Mucosa of rectum (tissue), 2 donors: Measurements from ENCODE around the gene ASCC3.

Experiments used
- H3K27ac ChIP-seq, 2 donors: one replicate each; pipeline ENCODE4 v1.7.0; 2013; ENCODE audit warnings: inconsistent platforms in 2 of 2, low read depth in 2 of 2, low read length in 2 of 2
- H3K27me3 ChIP-seq, 2 donors: one replicate each; pipeline ENCODE4 v1.7.0; 2013; ENCODE audit warnings: low read length in 2 of 2; ENCODE audit not compliant: control insufficient read depth in 2 of 2, insufficient read depth in 2 of 2
- H3K36me3 ChIP-seq, 2 donors: one replicate each; pipeline ENCODE4 v1.7.0; 2013; ENCODE audit warnings: low read length in 2 of 2; ENCODE audit not compliant: control insufficient read depth in 2 of 2, insufficient read depth in 2 of 2
- H3K4me1 ChIP-seq, 2 donors: one replicate each; pipeline ENCODE4 v1.7.0; 2013; ENCODE audit warnings: low read length in 2 of 2, mild to moderate bottlenecking in 1 of 2; ENCODE audit not compliant: control insufficient read depth in 2 of 2, insufficient read depth in 2 of 2
- H3K4me3 ChIP-seq, 2 donors: one replicate each; pipeline ENCODE4 v1.7.0; 2013; ENCODE audit warnings: low read length in 2 of 2
- H3K9ac ChIP-seq, 2 donors: one replicate each; pipeline ENCODE4 v1.7.0; 2013; ENCODE audit warnings: low read length in 2 of 2, low read depth in 1 of 2, mild to moderate bottlenecking in 1 of 2
- H3K9me3 ChIP-seq, 2 donors: one replicate each; pipeline ENCODE4 v1.7.0; 2013; ENCODE audit warnings: low read length in 2 of 2; ENCODE audit not compliant: control insufficient read depth in 2 of 2
- donor health status: healthy.
- donor health status: Normal muscosa, but diverticular disease.

ASCC3 gene

DNA sequence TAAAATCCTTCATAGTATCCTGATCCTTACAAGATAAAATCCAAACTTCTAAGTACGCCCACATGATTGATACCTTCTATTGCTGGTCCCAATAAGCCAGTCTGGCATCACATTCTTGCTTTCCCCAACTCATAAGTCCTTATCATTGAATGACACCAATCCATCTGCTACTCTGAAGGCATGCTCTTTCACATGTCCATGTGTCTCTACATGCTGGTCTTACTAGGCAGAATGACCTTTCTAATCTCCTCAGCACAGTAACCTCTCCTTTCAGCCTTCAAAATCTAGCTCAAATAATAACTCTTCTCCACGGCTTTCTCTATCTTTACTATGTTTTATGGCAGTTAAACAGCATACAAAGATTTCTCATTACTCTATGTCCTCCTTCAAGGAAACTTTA is 71.1 kb downstream of the ASCC3 start:
- Histone ChIP-seq H3K4me1 (no peaks in the 10 kb centered on the region), H3K4me3 (no peak overlapping the region), H3K9me3 (no peaks in the 10 kb centered on the region), H3K36me3 (no peaks in the 10 kb centered on the region), H3K27me3 (no peaks in the 10 kb centered on the region), H3K9ac (no peak overlapping the region), H3K27ac (no peak overlapping the region)

DNA sequence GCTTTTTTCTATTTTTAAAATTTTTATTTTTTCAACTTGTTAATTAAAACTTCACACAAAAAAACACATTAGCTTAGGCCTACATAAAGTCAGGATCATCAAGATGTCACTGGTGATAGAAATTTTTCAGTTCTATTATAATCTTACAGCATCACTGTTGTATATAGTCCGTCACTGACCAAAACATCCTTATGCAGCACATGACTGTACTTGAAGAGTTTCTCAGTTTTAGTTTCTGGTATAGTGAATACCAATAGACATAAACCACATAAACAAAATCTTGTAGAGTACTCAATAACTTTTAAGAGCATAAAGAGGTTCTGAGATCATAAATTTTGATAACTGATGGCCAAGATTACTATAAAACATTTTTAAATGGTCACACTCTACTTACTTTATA is 71.8 kb downstream of the ASCC3 start:
- Histone ChIP-seq H3K9me3 (no peaks in the 10 kb centered on the region), H3K4me1 (no peaks in the 10 kb centered on the region), H3K4me3 (no peak overlapping the region), H3K36me3 (peaks cover 0 to 5% of the 10 kb centered on the region in 2 donors), H3K27ac (no peak overlapping the region), H3K9ac (no peak overlapping the region), H3K27me3 (no peaks in the 10 kb centered on the region)

DNA sequence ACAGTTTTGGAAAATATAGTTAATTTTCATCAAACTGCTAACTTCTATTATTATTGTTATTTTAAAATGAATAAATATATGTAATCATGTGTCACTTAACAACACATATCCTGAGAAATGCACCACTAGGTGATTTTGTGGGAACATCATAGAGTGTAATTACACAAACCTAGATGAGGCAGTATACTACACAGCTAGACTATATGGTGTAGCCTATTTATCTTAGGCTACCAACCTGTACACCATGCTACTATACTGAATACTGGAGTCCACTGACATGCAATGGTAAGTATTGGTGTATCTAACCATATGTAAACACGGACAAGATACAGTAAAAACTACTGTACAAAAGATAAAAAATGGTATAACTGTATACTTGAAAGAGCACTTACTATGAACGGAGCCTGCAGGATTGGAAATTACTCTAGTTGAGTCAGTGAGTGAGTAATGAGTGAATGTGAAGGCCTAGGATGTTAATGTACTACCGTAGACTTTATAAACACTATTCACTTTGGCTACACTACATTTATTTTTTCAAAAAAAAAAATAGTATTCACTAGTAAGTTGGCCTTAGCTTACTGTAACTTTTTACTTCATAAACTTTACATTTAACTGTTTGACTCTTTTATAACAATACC is 72.4 kb downstream of the ASCC3 start:
- H3K27ac ChIP-seq = no peak overlapping the region
- H3K9ac ChIP-seq = no peak overlapping the region
- no peak overlapping the region for H3K4me3 ChIP-seq
- H3K36me3 ChIP-seq = peaks cover 0 to 6% of the 10 kb centered on the region in 2 donors
- no peaks in the 10 kb centered on the region for H3K27me3 ChIP-seq
- H3K4me1 ChIP-seq = no peaks in the 10 kb centered on the region
- H3K9me3 ChIP-seq = no peaks in the 10 kb centered on the region

DNA sequence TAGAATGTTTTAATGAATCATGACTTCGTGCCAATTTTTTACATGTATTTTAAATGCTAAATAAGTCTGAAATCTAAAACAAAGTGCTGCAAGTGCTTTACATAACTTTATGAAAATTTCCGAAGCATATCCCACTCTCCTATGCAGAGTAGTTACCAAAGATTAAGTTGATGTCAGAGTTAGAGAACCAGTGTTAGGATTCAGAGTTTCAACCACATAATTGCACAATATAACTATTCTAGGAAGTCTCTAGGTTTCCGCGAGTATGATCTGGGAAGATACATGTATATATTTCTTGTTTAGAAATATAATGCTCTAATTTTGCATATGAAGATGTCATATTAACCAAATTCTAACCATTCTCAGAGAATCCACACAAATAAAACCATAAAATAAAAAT is 74.8 kb downstream of the ASCC3 start:
- Histone ChIP-seq H3K9ac (no peak overlapping the region), H3K4me3 (no peak overlapping the region), H3K9me3 (no peaks in the 10 kb centered on the region), H3K27me3 (no peaks in the 10 kb centered on the region), H3K36me3 (peaks cover 0 to 6% of the 10 kb centered on the region in 2 donors), H3K4me1 (no peaks in the 10 kb centered on the region), H3K27ac (no peak overlapping the region)

DNA sequence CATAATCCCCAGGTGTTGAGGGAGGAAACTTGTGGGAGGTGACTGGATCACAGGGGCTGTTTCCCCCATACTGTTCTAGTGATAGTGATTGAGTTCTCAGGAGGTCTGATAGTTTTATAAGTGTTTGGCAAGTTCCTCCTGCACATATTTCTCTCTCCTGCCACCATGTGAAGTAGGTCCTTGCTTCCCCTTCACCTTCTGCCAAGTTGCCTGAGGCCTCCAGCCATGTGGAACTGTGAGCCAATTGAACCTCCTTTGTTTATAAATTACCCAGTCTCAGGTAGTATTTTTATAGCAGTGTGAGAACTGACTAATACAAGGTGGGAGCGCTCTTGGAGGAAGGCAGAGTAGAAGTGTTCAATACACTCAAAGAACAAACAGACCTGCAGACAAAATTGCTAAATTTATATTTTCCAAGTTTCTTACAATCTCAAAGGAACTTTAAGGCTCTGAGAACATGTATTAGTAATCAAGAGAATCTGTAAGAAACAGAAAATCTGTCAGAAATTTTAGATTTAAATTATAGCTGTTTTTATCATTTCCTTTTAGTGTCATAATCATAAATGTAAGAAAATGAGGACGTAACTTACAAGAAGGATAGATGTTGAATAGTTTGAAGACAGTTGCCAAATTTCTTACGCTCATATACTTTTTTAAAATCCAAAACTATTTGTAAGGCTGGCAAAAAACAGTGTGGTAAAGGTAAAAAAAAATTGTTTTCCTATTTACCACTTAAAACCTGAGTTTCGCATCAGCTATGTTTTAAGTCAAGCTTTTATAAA is 77.7 kb downstream of the ASCC3 start:
- Histone ChIP-seq H3K9ac (no peak overlapping the region), H3K36me3 (peaks cover 0 to 6% of the 10 kb centered on the region in 2 donors), H3K27ac (no peak overlapping the region), H3K9me3 (no peaks in the 10 kb centered on the region), H3K4me1 (no peaks in the 10 kb centered on the region), H3K4me3 (no peak overlapping the region), H3K27me3 (no peaks in the 10 kb centered on the region)

DNA sequence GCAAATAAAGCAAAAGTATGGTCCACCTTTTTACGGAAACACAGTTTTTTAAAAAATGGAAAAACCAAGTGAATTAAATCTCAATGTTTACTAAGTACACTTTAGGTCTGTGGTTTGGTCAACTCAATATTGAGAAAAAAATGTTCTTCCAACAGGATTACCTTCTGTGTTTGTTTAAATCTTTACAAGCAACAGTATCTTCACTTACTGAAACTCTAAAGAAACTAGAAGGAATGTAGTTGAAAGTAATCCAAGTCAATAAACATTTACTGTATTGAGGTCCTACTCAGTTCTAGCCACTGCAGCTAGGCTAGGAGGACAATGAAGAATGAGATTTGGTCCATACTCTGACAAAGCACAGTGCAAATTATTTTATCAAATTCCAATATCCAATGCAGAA is 80.1 kb downstream of the ASCC3 start:
- Histone ChIP-seq H3K9ac (no peak overlapping the region), H3K27ac (no peak overlapping the region), H3K4me1 (no peaks in the 10 kb centered on the region), H3K27me3 (no peaks in the 10 kb centered on the region), H3K9me3 (no peaks in the 10 kb centered on the region), H3K4me3 (no peak overlapping the region), H3K36me3 (peaks cover 2 to 6% of the 10 kb centered on the region in 2 donors)

DNA sequence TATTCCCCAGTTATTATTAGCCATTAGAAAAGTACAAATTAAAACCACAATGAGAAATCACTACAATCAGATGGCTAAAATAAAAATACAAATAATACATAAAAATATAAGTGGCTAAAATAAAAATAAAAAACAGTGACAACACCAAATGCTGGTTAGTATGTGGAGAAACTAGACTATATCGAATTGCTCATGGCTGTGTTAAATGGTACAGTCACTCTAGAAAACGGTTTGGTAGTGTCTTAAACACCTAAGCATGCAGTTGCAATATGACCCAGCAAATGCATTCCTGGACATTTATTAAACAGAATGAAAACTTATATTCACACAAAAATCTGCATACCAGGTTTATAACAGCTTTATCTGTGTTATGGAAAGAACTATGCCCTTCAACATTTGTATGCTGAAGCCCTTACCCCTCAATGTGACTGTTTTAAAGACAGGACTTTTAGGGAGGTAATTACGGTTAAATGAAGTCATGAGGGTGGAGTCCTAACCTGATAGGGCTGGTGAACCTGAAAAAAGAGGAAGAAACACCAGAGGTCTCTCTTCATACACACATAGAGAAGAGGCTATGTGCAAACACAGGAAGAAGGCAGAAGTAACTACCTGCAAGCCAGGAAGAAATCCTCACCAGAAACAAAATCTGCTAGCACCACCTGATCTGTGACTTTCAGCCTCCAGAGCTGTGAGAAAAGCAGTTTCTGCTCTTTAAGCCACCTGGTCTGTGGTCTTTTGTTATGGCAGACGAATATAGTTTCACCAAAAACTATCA is 84.9 kb downstream of the ASCC3 start:
- H3K27ac ChIP-seq = no peak overlapping the region

DNA sequence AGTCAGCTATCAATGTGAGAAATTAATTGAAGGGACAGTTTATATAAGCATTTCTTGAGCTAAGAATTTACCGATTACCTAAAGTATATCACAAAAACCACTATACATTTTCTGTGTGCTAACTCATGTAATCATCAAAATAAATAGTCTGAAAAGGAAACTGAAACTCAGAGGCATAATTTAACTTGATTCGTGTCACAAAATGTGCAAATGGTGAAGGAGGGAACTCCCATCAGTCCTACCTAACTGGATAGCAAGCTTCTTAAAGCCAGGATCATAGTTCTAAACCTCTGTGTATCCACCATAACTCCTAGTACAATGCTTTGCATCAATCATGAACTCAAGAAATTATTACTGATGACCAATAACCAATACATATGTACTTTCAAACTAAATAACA is 91.0 kb downstream of the ASCC3 start:
- Histone ChIP-seq H3K4me1 (no peaks in the 10 kb centered on the region), H3K9ac (no peak overlapping the region), H3K9me3 (no peaks in the 10 kb centered on the region), H3K4me3 (no peak overlapping the region), H3K27me3 (no peaks in the 10 kb centered on the region), H3K27ac (no peak overlapping the region), H3K36me3 (no peaks in the 10 kb centered on the region)

More for the DNA sequence above, 84.9 kb downstream of the ASCC3 start:
- Histone ChIP-seq H3K4me1 (no peaks in the 10 kb centered on the region), H3K4me3 (no peak overlapping the region), H3K36me3 (peaks cover 0 to 2% of the 10 kb centered on the region in 2 donors), H3K27me3 (no peaks in the 10 kb centered on the region), H3K9me3 (no peaks in the 10 kb centered on the region), H3K9ac (no peak overlapping the region)

DNA sequence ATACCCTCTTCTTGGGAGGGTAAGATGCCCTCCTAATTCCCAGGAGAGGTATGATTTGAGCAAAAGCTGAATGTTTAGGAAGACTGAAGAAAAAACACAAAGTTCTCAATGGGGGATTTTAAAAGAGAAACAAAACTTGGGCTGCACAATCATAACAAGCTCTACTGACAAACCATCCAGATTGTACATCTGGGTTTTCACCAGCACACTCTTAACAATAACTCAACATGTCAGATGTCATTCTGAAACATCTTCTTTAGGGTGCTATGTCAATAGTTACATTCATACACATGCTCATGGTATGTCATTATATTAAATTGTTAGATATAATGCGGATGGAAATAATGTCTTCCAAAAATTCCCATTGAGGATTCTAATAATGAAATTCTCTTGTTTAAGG is 95.1 kb downstream of the ASCC3 start:
- Histone ChIP-seq H3K4me3 (no peak overlapping the region), H3K9me3 (no peaks in the 10 kb centered on the region)

DNA sequence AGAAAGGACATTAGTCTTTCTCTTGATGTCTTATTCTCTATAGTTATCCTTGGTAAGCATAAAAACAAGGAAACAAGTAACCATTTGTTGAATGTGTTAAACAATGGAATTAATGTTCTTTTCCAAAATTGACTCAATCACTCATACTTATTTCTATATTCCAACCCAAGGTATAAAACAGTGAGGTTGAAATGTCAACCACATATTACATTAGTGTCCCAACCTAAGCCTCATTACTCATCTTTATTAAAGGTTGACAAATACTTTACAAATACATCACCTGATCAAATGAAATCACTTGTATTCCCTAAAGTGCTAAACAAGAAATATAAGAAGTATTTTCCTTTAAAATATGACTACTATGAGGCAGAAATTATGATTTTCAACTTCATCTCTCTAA is 100.5 kb downstream of the ASCC3 start:
- Histone ChIP-seq H3K36me3 (no peaks in the 10 kb centered on the region), H3K4me3 (no peak overlapping the region), H3K9me3 (no peaks in the 10 kb centered on the region), H3K9ac (no peak overlapping the region), H3K27ac (no peak overlapping the region), H3K27me3 (no peaks in the 10 kb centered on the region), H3K4me1 (no peaks in the 10 kb centered on the region)

More for the DNA sequence above, 95.1 kb downstream of the ASCC3 start:
- Histone ChIP-seq H3K36me3 (no peaks in the 10 kb centered on the region), H3K27me3 (no peaks in the 10 kb centered on the region), H3K9ac (no peak overlapping the region), H3K27ac (no peak overlapping the region), H3K4me1 (no peaks in the 10 kb centered on the region)
